HEK293 (cell line): ENCODE measurements around the gene SNRPA1.
A peak's percentile ranks its signal among the peaks of the same experiment; 100 is the strongest.

ENCODE experiments used
- CTCF ChIA-PET: fragments of 350-600 bp; formaldehyde crosslinking; extraction: SDS; loops from one replicate; lab custom pipeline; 2021; ENCODE audit warnings: antibody characterized with exemption; lab: Yijun Ruan, JAX
- POLR2A ChIA-PET: fragments of 300-600 bp; formaldehyde crosslinking; extraction: SDS; loops from one replicate; lab custom pipeline; 2020; ENCODE audit warnings: antibody characterized with exemption, inconsistent platforms; lab: Yijun Ruan, JAX
- H3K27ac ChIP-seq: fragments of 200-500 bp; sonication (Bioruptor generic); 2 replicates; pipeline ENCODE4 v1.5.1; 2014; ENCODE audit warnings: low read depth, low read length, control low read depth, inconsistent platforms; ENCODE audit errors: extremely low read depth
- H3K36me3 ChIP-seq, 2 experiments: fragments of 200-500 bp in 1 of 2; sonication (Bioruptor generic) in 1 of 2; 1 replicate in 1 of 2; 2 replicates in 1 of 2; pipeline ENCODE4 v1.5.1; 2014 to 2017; ENCODE audit warnings: inconsistent platforms in 2 of 2, low read length in 2 of 2; ENCODE audit not compliant: control insufficient read depth in 2 of 2, insufficient read depth in 1 of 2
- H3K4me1 ChIP-seq: fragments of 200-500 bp; sonication (Bioruptor generic); 2 replicates; pipeline ENCODE4 v1.5.1; 2014; ENCODE audit warnings: mild to moderate bottlenecking, low read length, inconsistent platforms; ENCODE audit not compliant: control insufficient read depth, insufficient read depth
- H3K4me3 ChIP-seq: 2 replicates; pipeline ENCODE4 v1.5.1; 2011; ENCODE audit warnings: low read depth, mild to moderate bottlenecking, control low read depth, low read length, moderate library complexity
- H3K9me3 ChIP-seq: fragments of 200-500 bp; sonication (Bioruptor generic); 2 replicates; pipeline ENCODE4 v1.5.1; 2014; ENCODE audit warnings: low read depth, low read length, inconsistent platforms; ENCODE audit not compliant: control insufficient read depth, insufficient read depth
- ATF2 ChIP-seq: fragments of 450-650 bp; formaldehyde crosslinking; IDR thresholded peaks from 2 replicates; pipeline ENCODE4 v1.5.1; 2016; ENCODE audit warnings: missing biosample characterization, missing genetic modification characterization, low read depth
- CTCF ChIP-seq: fragments of 450-650 bp; formaldehyde crosslinking; IDR thresholded peaks from 2 replicates; pipeline ENCODE4 v1.5.1; 2016; ENCODE audit warnings: missing biosample characterization, missing genetic modification characterization
- GFI1B ChIP-seq: fragments of 450-650 bp; formaldehyde crosslinking; IDR thresholded peaks from 2 replicates; pipeline ENCODE4 v1.5.1; 2016; ENCODE audit warnings: missing biosample characterization, missing genetic modification characterization
- IKZF3 ChIP-seq: fragments of 450-650 bp; IDR thresholded peaks from 2 replicates; pipeline ENCODE4 v1.5.0; 2018; ENCODE audit warnings: missing biosample characterization, mild to moderate bottlenecking, missing genetic modification characterization, moderate library complexity
- MZF1 ChIP-seq: fragments of 450-650 bp; formaldehyde crosslinking; IDR thresholded peaks from 2 replicates; pipeline ENCODE4 v1.5.1; 2017; ENCODE audit warnings: missing biosample characterization, missing genetic modification characterization, borderline replicate concordance
- SP7 ChIP-seq: fragments of 450-650 bp; formaldehyde crosslinking; IDR thresholded peaks from 2 replicates; pipeline ENCODE4 v1.5.1; 2016; ENCODE audit warnings: missing biosample characterization, missing genetic modification characterization
- ZBTB17 ChIP-seq: fragments of 450-650 bp; formaldehyde crosslinking; IDR thresholded peaks from 2 replicates; pipeline ENCODE4 v1.5.1; 2016; ENCODE audit warnings: missing biosample characterization, missing genetic modification characterization
- ZBTB20 ChIP-seq: fragments of 450-650 bp; formaldehyde crosslinking; IDR thresholded peaks from 2 replicates; pipeline ENCODE4 v1.5.1; 2016; ENCODE audit warnings: missing biosample characterization, missing genetic modification characterization
- ZBTB21 ChIP-seq: fragments of 450-650 bp; formaldehyde crosslinking; IDR thresholded peaks from 2 replicates; pipeline ENCODE4 v1.5.1; 2017; ENCODE audit warnings: missing biosample characterization, missing genetic modification characterization
- ZNF174 ChIP-seq: fragments of 450-650 bp; formaldehyde crosslinking; IDR thresholded peaks from 2 replicates; pipeline ENCODE4 v1.5.0; 2017; ENCODE audit warnings: missing biosample characterization, mild to moderate bottlenecking, missing genetic modification characterization
- ZNF24 ChIP-seq: fragments of 450-650 bp; formaldehyde crosslinking; IDR thresholded peaks from 2 replicates; pipeline ENCODE4 v1.5.1; 2016; ENCODE audit warnings: missing biosample characterization, missing genetic modification characterization
- ZNF311 ChIP-seq: fragments of 450-650 bp; formaldehyde crosslinking; IDR thresholded peaks from 2 replicates; pipeline ENCODE4 v1.5.1; 2017; ENCODE audit warnings: missing biosample characterization, missing genetic modification characterization, borderline replicate concordance
- ZNF335 ChIP-seq: fragments of 450-650 bp; formaldehyde crosslinking; conservative IDR thresholded peaks from 2 replicates; pipeline ENCODE4 v1.5.1; 2016; ENCODE audit warnings: missing biosample characterization, missing genetic modification characterization
- ZNF549 ChIP-seq: fragments of 450-650 bp; IDR thresholded peaks from 2 replicates; pipeline ENCODE4 v1.5.1; 2018; ENCODE audit warnings: missing biosample characterization, missing genetic modification characterization, mild to moderate bottlenecking, inconsistent platforms, moderate library complexity
- ZNF600 ChIP-seq: fragments of 450-650 bp; formaldehyde crosslinking; IDR thresholded peaks from 2 replicates; pipeline ENCODE4 v1.5.1; 2016; ENCODE audit warnings: missing biosample characterization, missing genetic modification characterization
- ZNF629 ChIP-seq: fragments of 450-650 bp; formaldehyde crosslinking; IDR thresholded peaks from 2 replicates; pipeline ENCODE4 v1.5.1; 2017; ENCODE audit warnings: missing biosample characterization, missing genetic modification characterization
- ZNF707 ChIP-seq: fragments of 450-650 bp; formaldehyde crosslinking; IDR thresholded peaks from 2 replicates; pipeline ENCODE4 v1.5.1; 2016; ENCODE audit warnings: missing biosample characterization, missing genetic modification characterization
- ZNF768 ChIP-seq: fragments of 450-650 bp; formaldehyde crosslinking; IDR thresholded peaks from 2 replicates; pipeline ENCODE4 v1.5.1; 2018; ENCODE audit warnings: missing biosample characterization, mild to moderate bottlenecking, missing genetic modification characterization
- ZNF785 ChIP-seq: fragments of 450-650 bp; formaldehyde crosslinking; IDR thresholded peaks from 2 replicates; pipeline ENCODE4 v1.5.1; 2016; ENCODE audit warnings: missing biosample characterization, missing genetic modification characterization
- TF ChIP-seq, protein P1 (sequence below): fragments of 450-650 bp; IDR thresholded peaks from 2 replicates; pipeline ENCODE4 v1.5.1; 2018; ENCODE audit warnings: missing biosample characterization, mild to moderate bottlenecking, missing genetic modification characterization
- TF ChIP-seq, protein P2 (sequence below): fragments of 450-650 bp; formaldehyde crosslinking; conservative IDR thresholded peaks from 2 replicates; pipeline ENCODE4 v1.5.1; 2016; ENCODE audit warnings: low read depth, missing biosample characterization, missing genetic modification characterization

The SNRPA1 gene

DNA sequence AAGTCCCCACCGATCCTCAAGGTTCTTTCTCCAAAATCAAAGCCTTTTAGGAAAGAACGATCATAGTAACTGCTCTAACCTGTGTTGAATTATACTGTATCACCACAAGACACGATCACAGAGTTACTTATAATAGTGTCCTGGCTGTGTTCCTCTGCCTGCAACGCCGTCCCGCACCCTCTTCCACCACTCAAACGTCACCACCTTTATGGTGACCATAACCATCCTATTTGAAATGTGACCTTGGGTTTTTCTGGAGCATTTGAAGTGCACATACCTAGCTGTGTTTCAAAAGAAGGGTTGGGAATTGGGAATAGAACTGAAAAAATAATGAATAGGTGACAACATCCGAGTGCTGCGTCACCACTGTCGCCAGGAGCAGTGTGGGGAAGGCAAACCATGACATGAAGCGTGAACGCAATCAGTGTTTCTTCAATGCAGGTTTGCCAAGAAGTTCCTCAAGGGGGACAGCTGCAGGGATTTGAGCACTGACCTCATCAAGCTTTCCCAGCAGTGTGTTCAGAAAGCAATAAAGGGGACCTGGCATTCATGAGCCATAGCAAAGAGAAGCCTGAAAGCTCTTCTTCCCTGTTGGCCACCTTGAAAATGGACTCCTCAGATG, 17.0 kb downstream of the SNRPA1 start:
- Histone ChIP-seq H3K4me1 (no peaks in the 10 kb centered on the region), H3K27ac (no peak overlapping the region), H3K9me3 (no peaks in the 10 kb centered on the region), H3K36me3 (peaks cover 57 to 60% of the 10 kb centered on the region in 2 experiments), H3K4me3 (no peak overlapping the region)
- ChIA-PET CTCF (interaction anchor here (0.7 to 3.0 kb wide), 4 partner anchors 10 to 262 kb away, joined by 3 to 28 read pairs (median 4); no protein-coding TSS in a partner anchor), POLR2A (interaction anchor here (1.2 kb wide), 2 partner anchors 15 to 16 kb away, joined by 3 to 5 read pairs; partner anchors contain the start of gene SNRPA1)
- TF ChIP-seq ZNF311 (tag by site-specific recombination) (no peak), ZNF24 (peak; percentile 52; the same call in 1 of the 2 replicates), IKZF3 (tag by site-specific recombination) (peak; percentile 53; the same call in 1 of the 2 replicates), ZNF707 (tag by site-specific recombination) (no peak), CTCF (peak; percentile 27; the same call in 1 of the 2 replicates), ZNF174 (tag by site-specific recombination) (no peak), ATF2 (tag by site-specific recombination) (peak; percentile 56; the same call in 1 of the 2 replicates), SP7 (tag by site-specific recombination) (peak; percentile 62; the same call in 1 of the 2 replicates), ZNF600 (tag by site-specific recombination) (0 out of 2 replicates have a peak, but pooled peaks have one; percentile 34), ZBTB20 (tag by site-specific recombination) (0 out of 2 replicates have a peak, but pooled peaks have one; percentile 2), ZBTB17 (tag by site-specific recombination) (peak; percentile 79), ZNF768 (tag by site-specific recombination) (no peak), ZNF629 (peak; percentile 82), ZBTB21 (tag by site-specific recombination) (peak; percentile 64), ZNF549 (tag by site-specific recombination) (no peak), ZNF335 (tag by site-specific recombination) (0 out of 2 replicates have a peak, but pooled peaks have one; percentile 3), GFI1B (peak; percentile 76; the same call in 1 of the 2 replicates), MZF1 (tag by site-specific recombination) (peak; percentile 72; the same call in 1 of the 2 replicates), ZNF785 (tag by site-specific recombination) (no peak)
- TF ChIP-seq, protein P1, sequence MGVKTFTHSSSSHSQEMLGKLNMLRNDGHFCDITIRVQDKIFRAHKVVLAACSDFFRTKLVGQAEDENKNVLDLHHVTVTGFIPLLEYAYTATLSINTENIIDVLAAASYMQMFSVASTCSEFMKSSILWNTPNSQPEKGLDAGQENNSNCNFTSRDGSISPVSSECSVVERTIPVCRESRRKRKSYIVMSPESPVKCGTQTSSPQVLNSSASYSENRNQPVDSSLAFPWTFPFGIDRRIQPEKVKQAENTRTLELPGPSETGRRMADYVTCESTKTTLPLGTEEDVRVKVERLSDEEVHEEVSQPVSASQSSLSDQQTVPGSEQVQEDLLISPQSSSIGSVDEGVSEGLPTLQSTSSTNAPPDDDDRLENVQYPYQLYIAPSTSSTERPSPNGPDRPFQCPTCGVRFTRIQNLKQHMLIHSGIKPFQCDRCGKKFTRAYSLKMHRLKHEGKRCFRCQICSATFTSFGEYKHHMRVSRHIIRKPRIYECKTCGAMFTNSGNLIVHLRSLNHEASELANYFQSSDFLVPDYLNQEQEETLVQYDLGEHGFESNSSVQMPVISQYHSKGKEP (tag by site-specific recombination), result 0 out of 2 replicates have a peak, but pooled peaks have one; percentile 8
- TF ChIP-seq, protein P2, sequence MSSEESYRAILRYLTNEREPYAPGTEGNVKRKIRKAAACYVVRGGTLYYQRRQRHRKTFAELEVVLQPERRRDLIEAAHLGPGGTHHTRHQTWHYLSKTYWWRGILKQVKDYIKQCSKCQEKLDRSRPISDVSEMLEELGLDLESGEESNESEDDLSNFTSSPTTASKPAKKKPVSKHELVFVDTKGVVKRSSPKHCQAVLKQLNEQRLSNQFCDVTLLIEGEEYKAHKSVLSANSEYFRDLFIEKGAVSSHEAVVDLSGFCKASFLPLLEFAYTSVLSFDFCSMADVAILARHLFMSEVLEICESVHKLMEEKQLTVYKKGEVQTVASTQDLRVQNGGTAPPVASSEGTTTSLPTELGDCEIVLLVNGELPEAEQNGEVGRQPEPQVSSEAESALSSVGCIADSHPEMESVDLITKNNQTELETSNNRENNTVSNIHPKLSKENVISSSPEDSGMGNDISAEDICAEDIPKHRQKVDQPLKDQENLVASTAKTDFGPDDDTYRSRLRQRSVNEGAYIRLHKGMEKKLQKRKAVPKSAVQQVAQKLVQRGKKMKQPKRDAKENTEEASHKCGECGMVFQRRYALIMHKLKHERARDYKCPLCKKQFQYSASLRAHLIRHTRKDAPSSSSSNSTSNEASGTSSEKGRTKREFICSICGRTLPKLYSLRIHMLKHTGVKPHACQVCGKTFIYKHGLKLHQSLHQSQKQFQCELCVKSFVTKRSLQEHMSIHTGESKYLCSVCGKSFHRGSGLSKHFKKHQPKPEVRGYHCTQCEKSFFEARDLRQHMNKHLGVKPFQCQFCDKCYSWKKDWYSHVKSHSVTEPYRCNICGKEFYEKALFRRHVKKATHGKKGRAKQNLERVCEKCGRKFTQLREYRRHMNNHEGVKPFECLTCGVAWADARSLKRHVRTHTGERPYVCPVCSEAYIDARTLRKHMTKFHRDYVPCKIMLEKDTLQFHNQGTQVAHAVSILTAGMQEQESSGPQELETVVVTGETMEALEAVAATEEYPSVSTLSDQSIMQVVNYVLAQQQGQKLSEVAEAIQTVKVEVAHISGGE, result peak; percentile 25; the same call in 1 of the 2 replicates
